PC-9 (cell line): ENCODE data around the gene TTLL8. TPM values are rescaled to one million over a fixed set of nuclear protein-coding genes. Genes with fewer than 3 reads are reported as not detected.

Experiments used
- BruUV-seq: library from RNA; stranded (reverse); fragments of 400-500 nt; replicated peaks from 2 replicates; lab custom pipeline; 2021; lab: Mats Ljungman, UMichigan
- CTCF ChIA-PET: fragments of 300-600 bp; sonication (Branson Sonifier 250); formaldehyde crosslinking; loops from one replicate; lab custom pipeline; 2022; ENCODE audit warnings: antibody characterized with exemption; lab: Charles Lee
- POLR2A ChIA-PET: fragments of 300-600 bp; sonication (Branson Sonifier 250); formaldehyde crosslinking; loops from one replicate; lab custom pipeline; 2022; ENCODE audit warnings: antibody characterized with exemption; ENCODE audit not compliant: unreplicated experiment; lab: Charles Lee
- DNase-seq, 2 experiments: peaks; one replicate each; pipeline versions ENCODE4 v3.0.0 to v3.0.0-alpha.2; 2015 to 2022; ENCODE audit warnings: mixed read lengths in 1 of 2
- H2AFZ ChIP-seq: fragments of 200-600 bp; sonication (generic); 2 replicates; pipeline ENCODE4 v1.8.1; 2017; ENCODE audit warnings: antibody characterized with exemption
- H3F3A ChIP-seq: fragments of 200-600 bp; sonication (generic); 2 replicates; pipeline ENCODE4 v1.8.1; 2017; ENCODE audit warnings: antibody characterized with exemption, mild to moderate bottlenecking, low read depth; ENCODE audit not compliant: insufficient read depth
- H3K27ac ChIP-seq: fragments of 200-600 bp; sonication (generic); 2 replicates; pipeline ENCODE4 v1.6.1; 2016; ENCODE audit warnings: mixed run types
- H3K27me3 ChIP-seq: fragments of 200-600 bp; sonication (generic); 2 replicates; pipeline ENCODE4 v1.6.1; 2016; ENCODE audit warnings: low read depth, mixed run types; ENCODE audit not compliant: insufficient read depth
- H3K36me3 ChIP-seq: fragments of 200-600 bp; sonication (generic); 2 replicates; pipeline ENCODE4 v1.6.1; 2016; ENCODE audit warnings: low read depth, mixed run types
- H3K4me1 ChIP-seq: fragments of 200-600 bp; sonication (generic); replicated peaks from 2 replicates; pipeline ENCODE4 v1.6.1; 2016; ENCODE audit warnings: mixed run types; ENCODE audit not compliant: insufficient read depth
- H3K4me2 ChIP-seq: fragments of 200-600 bp; sonication (generic); 2 replicates; pipeline ENCODE4 v1.6.1; 2017; ENCODE audit warnings: mixed run types
- H3K4me3 ChIP-seq: fragments of 200-600 bp; sonication (generic); 2 replicates; pipeline ENCODE4 v1.6.1; 2016; ENCODE audit warnings: mixed run types
- H3K79me2 ChIP-seq: fragments of 200-600 bp; sonication (generic); 2 replicates; pipeline ENCODE4 v1.6.1; 2017; ENCODE audit warnings: low read depth, mixed run types
- H3K9me2 ChIP-seq: fragments of 200-600 bp; sonication (generic); 2 replicates; pipeline ENCODE4 v1.8.1; 2017; ENCODE audit warnings: mild to moderate bottlenecking; ENCODE audit not compliant: insufficient read depth
- H3K9me3 ChIP-seq: fragments of 200-600 bp; sonication (generic); 2 replicates; pipeline ENCODE4 v1.8.1; 2016; ENCODE audit warnings: low read depth; ENCODE audit not compliant: insufficient read depth
- H4K20me1 ChIP-seq: fragments of 200-600 bp; sonication (generic); 2 replicates; pipeline ENCODE4 v1.8.1; 2017; ENCODE audit not compliant: insufficient read depth
- EZH2 ChIP-seq: fragments of 200-600 bp; sonication (generic); IDR thresholded peaks from 2 replicates; pipeline ENCODE4 v1.8.0; 2017; ENCODE audit warnings: antibody characterized with exemption, low read depth
- intact Hi-C: fragments of 100-400 bp; cut with micrococcal nuclease; formaldehyde crosslinking; loops from one replicate; pipeline ENCODE4 v1.10.0; 2022; ENCODE audit not compliant: unreplicated experiment
- total RNA-seq: library from RNA; stranded (reverse); gene quantifications from 2 replicates; pipeline ENCODE4 v1.2.3, GENCODE V29; 2021
- TF ChIP-seq, protein P1 (sequence below): fragments of 200-600 bp; sonication (generic); conservative IDR thresholded peaks from 2 replicates; pipeline ENCODE4 v1.6.1; 2017; ENCODE audit warnings: mixed run types, antibody characterized with exemption, mild to moderate bottlenecking, moderate library complexity

Gene TTLL8
- total RNA-seq, 1 experiment from 2014 or later = not detected

DNA sequence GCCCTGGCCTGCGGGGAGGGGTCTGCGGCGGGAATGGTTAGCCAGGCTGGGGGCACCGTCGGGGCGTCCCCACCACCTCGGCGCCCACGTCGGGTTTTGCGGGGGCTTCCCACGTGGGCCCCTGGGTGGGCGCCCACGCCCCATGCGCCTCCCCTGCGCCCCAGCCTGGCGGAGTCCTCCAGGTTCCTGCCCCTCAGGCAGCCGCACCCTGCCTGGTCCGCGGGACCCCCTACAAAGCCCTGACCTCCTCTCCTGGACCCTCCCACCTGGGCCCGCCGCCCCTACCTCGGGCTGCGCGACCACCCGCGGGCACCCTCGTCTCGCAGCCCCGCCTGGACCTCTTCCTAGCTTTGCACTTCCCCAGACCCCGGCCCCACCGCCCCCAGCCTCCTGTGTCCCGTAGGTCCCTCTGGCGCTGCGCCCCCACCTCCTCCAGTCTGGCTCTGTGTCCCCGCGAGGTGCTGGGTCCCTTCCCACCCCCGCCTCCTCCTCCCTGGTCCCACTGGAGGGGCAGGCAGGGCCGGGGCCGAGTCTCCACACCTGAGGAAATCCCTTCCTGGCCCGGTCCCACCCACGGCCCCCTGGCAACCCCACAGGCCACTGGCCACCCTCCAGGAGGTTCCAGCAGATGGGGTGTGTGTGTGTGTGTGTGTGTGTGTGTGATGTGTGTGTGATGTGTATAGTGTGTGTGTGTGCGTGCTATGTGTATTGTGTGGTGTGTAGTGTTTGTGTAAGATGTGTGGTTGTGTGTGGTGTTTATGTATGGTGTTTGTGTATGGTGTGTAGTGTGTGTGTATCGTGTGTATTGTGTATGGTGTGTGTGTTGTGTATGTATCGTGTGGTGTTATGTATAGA, 85.7 kb downstream of the TTLL8 start:
- TF ChIP-seq, protein P1, sequence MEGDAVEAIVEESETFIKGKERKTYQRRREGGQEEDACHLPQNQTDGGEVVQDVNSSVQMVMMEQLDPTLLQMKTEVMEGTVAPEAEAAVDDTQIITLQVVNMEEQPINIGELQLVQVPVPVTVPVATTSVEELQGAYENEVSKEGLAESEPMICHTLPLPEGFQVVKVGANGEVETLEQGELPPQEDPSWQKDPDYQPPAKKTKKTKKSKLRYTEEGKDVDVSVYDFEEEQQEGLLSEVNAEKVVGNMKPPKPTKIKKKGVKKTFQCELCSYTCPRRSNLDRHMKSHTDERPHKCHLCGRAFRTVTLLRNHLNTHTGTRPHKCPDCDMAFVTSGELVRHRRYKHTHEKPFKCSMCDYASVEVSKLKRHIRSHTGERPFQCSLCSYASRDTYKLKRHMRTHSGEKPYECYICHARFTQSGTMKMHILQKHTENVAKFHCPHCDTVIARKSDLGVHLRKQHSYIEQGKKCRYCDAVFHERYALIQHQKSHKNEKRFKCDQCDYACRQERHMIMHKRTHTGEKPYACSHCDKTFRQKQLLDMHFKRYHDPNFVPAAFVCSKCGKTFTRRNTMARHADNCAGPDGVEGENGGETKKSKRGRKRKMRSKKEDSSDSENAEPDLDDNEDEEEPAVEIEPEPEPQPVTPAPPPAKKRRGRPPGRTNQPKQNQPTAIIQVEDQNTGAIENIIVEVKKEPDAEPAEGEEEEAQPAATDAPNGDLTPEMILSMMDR = no peak
- no peak for TF ChIP-seq EZH2
- no peak overlapping the region for H3K27ac ChIP-seq
- H3F3A ChIP-seq = peaks cover 35% of the 10 kb centered on the region
- no peaks in the 10 kb centered on the region; the same call in 1 of the 2 replicates for H3K9me3 ChIP-seq
- no TSS peak for BruUV-seq
- intact Hi-C loops = no loop called here
- no peaks in the 10 kb centered on the region for H3K9me2 ChIP-seq
- peak overlapping the region; percentile 75 for H3K4me2 ChIP-seq
- no peaks in the 10 kb centered on the region for H3K79me2 ChIP-seq
- peak overlapping the region; percentile 56; the same call in 1 of the 2 replicates for H3K4me3 ChIP-seq
- no peaks in the 10 kb centered on the region for H3K27me3 ChIP-seq
- peaks cover 13% of the 10 kb centered on the region for H3K4me1 ChIP-seq
- H4K20me1 ChIP-seq = no peaks in the 10 kb centered on the region
- ChIA-PET POLR2A (no interaction called here), CTCF (interaction anchor here (0.7 kb wide), 1 partner anchor 39 kb away, joined by 3 read pairs; no protein-coding TSS in a partner anchor)
- no peaks in the 10 kb centered on the region for H3K36me3 ChIP-seq
- H2AFZ ChIP-seq = no peak overlapping the region
- no peak for DNase-seq

DNA sequence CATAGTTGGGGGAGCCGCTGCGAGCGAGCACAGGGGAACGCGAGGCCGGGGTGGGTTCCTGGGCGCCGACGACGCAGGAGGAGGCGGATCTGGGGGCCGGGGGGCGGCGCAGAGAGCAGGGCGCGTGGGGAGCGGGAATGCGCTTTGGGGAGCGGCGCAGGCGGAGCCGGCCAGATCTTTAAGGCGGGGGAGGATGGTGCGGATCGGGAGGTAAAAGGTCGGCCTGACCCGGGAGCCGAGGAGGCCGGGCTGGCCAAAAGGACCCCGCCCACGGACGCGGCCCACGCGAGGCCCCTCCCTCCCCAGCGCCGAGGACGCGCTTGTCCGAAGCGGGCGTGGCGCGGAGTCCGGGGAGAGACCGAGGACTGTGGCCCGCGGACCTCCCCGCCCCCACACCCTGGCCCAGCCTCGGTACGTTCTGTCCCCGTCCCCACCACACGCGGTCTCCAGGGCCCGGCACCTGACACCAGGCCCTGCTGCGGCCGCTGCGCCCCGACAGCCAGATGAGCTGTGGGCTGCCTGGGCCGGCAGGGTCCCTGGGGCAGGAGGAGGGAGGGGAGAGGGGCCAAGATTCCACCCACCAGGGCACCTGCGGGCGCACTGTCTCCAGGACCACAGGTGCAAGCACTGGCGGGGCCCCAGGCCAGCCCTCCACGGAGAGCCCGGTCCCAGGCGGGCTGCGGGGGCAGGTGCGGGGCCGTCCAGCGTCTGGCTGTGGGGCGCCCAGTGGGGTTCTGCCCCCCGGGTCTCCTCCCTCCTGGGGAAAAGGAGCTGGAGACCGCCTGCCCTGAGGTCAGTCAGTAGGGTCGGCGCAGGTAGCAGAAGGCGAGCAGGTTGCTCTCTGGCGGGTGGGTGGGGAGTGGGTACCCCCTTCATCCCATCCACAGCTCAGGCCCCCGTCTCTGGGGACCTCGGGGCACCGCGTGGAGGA, 86.6 kb downstream of the TTLL8 start:
- H2AFZ ChIP-seq = peak overlapping the region; percentile 79
- intact Hi-C loops = loop anchor here (2.0 kb wide), 1 partner anchor 41 kb away; no protein-coding TSS in a partner anchor
- H3K79me2 ChIP-seq = no peaks in the 10 kb centered on the region
- no peak for TF ChIP-seq EZH2
- TF ChIP-seq, protein P1 = no peak
- ChIA-PET POLR2A (interaction anchor here (0.7 to 0.9 kb wide), 3 partner anchors 9 to 40 kb away, joined by 3 to 10 read pairs (median 5); no protein-coding TSS in a partner anchor), CTCF (interaction anchor here (0.7 kb wide), 1 partner anchor 40 kb away, joined by 3 read pairs; no protein-coding TSS in a partner anchor)
- peak overlapping the region; percentile 56 for H3K4me3 ChIP-seq
- H3K4me1 ChIP-seq = peaks cover 13% of the 10 kb centered on the region
- no peaks in the 10 kb centered on the region for H3K9me2 ChIP-seq
- H3K36me3 ChIP-seq = no peaks in the 10 kb centered on the region
- peaks cover 5% of the 10 kb centered on the region; the same call in 1 of the 2 replicates for H4K20me1 ChIP-seq
- H3K27me3 ChIP-seq = no peaks in the 10 kb centered on the region
- peak overlapping the region; percentile 75 for H3K4me2 ChIP-seq
- peak; percentile 74 to 85 for DNase-seq
- no peaks in the 10 kb centered on the region; the same call in 1 of the 2 replicates for H3K9me3 ChIP-seq
- H3K27ac ChIP-seq = peak overlapping the region; percentile 67
- TSS peak; percentile 51 for BruUV-seq
- peaks cover 40% of the 10 kb centered on the region for H3F3A ChIP-seq
